Activated naive CD4-positive, alpha-beta T cell treated with anti-CD3 and anti-CD28 coated beads, Interleukin-2, amount 50 U/mL, for 72 hours (primary cell): ENCODE results near the gene GNB1L. TPM values are rescaled to one million over a fixed set of nuclear protein-coding genes. Genes with fewer than 3 reads are reported as not detected.

Source experiments
- ATAC-seq, 2 donors: fragments of 150-1000 bp; cut with Tn5 transposase; 2 replicates each; pipeline ENCODE4 v1.10.0; 2021; ENCODE audit warnings: mild to moderate bottlenecking in 2 of 2, moderate library complexity in 2 of 2
- DNase-seq, 2 donors: peaks; one replicate each; pipeline ENCODE4 v3.0.0; 2021 to 2022; ENCODE audit warnings: low spot score in 2 of 2
- H3K27ac Mint-ChIP-seq, 2 donors: one replicate each; pipeline ENCODE4 v1.8.0; 2022; ENCODE audit warnings: mild to moderate bottlenecking in 2 of 2, mixed read lengths in 2 of 2
- H3K36me3 Mint-ChIP-seq, 2 donors: one replicate each; pipeline ENCODE4 v1.8.0; 2022; ENCODE audit warnings: mixed read lengths in 2 of 2
- H3K9me3 Mint-ChIP-seq, 2 donors: one replicate each; pipeline ENCODE4 v1.8.0; 2022; ENCODE audit warnings: mixed read lengths in 2 of 2
- total RNA-seq, 2 donors: library from RNA; stranded (reverse); gene quantifications; one replicate each; pipeline ENCODE4 v1.2.3, GENCODE V29; 2022

GNB1L gene
- total RNA-seq, 2 donors from 2014 or later = 9.6 to 13.4 TPM

DNA sequence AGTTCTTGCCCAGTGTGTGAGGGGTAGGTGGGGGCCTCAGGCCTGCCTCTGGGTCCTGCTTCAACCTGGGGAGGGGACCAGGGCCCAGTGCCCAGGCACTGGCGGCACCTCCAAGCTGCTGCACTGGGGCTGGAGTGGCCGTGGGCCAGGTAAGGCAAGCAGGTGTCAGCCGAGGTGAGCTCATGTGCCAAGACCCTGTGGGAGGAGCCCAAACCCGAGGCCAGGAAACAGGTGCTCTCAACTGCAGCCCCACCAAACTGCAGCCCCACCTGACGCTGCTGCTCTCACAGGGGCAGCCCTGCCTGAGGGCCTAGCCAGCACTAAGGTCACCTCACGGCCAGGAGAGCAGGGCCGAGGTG lies 18.1 kb upstream of the GNB1L start:
- DNase-seq (peak in 1 of 2 donors; percentile 44), ATAC-seq (no peak)
- H3K9me3 Mint-ChIP-seq = no peaks in the 10 kb centered on the region
- H3K36me3 Mint-ChIP-seq = no peaks in the 10 kb centered on the region
- H3K27ac Mint-ChIP-seq = no peak overlapping the region

DNA sequence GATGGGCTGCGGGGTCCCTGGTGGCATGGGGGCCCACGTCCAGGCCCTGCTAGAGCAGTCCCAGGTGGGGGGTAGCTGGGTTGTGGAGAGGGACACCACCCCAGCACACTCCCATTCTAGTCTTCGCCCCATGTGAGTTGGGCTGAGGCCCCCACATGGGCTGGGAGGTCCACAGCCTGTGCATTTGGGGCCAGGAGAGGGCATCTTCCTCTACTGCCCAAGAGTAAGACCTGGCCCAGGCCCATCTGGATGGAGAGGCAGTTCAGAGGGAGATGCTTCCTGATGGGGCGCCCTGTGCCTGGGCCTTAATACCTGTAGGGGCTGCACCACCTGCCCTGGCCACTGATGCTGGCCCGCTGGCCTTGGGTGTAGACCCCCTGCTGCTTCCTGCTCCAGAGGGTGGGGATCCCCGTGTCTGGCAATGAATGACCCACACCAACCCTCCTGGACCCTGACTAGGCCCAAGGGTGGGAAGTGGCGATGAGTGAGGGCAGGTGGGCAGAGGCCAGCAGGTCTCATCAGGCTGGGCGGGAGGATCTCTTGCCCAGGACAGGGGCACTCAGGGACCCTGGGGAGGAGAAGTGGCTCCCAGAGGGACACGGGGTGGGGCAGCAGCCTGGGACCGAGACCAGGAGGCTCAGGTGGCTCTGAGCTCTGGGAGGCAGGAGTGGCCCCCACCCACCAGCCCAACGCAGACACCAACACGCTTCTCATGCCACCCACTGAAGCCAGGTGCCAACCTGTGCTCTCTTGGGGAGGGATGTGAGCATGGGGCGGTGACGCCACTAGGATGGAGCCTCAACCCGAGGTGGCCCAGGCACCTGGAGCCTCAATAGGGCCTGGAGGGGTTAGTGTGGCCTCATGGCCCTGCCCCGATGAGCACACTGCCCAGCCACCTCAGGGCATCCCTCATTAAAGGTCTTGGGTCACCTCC lies 17.4 kb upstream of the GNB1L start:
- peak in 1 of 2 donors; percentile 37 for DNase-seq
- Mint-ChIP-seq H3K36me3 (no peaks in the 10 kb centered on the region), H3K9me3 (no peaks in the 10 kb centered on the region), H3K27ac (no peak overlapping the region)
- no peak for ATAC-seq

DNA sequence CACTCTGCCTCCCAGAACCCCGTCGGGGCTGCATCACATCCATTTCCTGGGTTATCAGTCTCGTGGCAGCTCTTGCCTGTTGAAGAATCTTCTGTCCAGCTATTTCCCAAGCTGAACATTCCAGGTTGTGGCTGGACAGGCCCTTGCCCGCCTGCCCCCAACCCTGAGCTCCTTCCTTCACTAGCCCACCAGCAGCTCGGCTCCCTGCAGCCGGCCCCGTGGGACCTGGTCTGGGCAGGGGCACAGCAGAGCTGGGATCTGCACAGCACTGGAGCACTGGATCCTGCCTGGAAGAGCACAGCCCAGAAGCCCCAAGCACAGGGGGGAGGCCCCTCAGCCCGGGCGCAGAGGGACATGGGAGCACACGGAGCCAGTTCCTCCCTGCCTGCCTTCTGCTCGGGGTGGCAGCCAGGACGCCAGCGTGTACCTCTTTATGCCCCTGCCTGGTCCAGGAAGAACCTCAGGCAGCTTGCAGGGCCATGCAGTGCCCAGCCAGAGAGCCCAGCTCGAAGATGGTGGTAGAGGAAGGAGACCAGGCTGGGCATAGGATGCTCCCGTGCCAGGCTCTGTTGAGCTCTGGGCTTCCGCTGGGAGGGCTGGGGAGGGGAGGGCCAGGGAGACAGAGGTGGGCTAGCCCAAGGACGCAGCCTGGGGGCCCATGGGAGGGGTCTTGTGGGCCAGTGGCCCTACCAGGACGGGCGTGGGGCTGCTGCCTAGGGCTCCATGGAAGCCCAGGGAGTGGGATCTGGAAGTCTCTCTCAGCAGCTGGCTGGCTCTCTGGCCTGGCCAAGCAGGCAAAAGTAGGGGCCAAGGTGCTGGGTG lies 16.6 kb upstream of the GNB1L start:
- no peaks in the 10 kb centered on the region for H3K9me3 Mint-ChIP-seq
- ATAC-seq (no peak), DNase-seq (peak in 1 of 2 donors; percentile 55)
- no peak overlapping the region for H3K27ac Mint-ChIP-seq
- no peaks in the 10 kb centered on the region for H3K36me3 Mint-ChIP-seq

DNA sequence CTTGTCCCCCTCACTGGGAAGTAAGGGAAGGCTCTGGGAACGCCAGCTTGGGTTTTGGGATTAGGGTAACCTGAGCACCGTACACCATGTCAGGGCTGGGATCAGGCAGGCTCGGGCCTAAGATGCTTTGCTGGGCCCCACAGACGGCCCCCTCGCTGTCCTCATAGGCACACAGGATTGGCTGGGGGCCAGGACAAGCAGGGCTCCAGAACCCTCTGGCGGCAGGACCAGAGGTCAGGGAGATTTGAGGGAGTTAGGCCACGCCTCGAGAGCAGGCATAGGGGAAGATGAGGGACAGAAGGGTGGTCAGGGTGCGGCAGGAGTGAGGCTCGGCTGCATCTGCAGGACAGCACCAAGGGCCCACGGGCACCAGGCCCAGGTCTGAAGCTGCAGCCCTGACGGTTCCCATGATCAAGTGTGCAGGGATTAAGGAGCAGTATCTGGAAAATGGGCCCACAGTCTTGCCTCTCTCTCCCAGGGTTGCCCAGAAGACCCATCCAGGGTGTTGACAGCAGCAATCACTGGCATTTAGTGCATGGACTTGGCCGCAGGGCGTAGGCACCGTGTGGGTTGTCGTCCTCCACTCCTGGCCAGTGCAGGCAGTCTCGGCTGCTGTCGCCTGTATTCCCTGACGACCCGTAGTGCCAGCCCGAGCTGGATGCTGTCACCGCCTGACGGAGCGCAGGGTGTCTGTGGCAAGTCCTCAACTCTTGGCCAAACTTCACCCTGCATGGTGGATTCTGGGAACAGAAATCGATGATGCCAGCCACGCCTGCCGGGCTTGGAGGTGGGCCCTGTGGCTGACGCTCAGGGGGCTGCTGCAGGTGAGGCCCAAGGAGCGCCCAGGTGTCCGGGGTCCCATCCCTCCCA lies 15.7 kb upstream of the GNB1L start:
- Mint-ChIP-seq H3K36me3 (no peaks in the 10 kb centered on the region), H3K27ac (no peak overlapping the region), H3K9me3 (no peaks in the 10 kb centered on the region)
- DNase-seq (peak in 1 of 2 donors; percentile 46), ATAC-seq (no peak)

DNA sequence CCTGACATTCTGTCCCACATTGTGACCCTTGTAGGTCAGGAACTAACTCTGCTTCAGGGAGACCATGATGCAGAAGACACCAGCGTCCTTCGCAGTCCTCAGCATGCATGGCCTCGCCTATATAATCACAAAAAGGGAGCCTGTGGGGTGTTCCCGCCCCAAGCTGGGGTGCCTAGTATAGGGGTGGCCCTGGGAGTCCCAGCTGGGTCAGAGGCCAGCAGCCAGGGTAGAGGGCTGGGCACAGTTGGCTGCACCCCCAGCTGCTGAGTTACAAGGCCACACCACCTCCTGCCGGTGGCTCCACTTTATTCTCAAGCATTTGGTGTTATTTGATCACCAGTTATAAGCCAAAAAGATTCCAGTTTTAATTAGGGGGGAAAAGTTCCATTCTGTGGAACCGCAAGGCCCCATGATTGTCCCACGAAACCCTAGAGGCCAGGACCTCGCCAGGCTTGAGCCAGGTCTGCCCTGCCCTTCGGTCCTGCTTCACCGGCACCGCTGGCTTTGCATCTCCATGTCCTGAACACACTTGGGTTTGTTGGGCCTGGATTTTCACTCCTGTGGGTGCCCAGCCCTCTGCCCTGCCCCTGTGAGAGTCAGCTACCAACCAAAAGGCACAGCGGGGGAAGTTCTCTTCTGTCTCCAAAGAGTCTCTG lies 15.0 kb upstream of the GNB1L start:
- Mint-ChIP-seq H3K27ac (no peak overlapping the region), H3K9me3 (no peaks in the 10 kb centered on the region), H3K36me3 (no peaks in the 10 kb centered on the region)
- DNase-seq (peak in 1 of 2 donors; percentile 37), ATAC-seq (no peak)

DNA sequence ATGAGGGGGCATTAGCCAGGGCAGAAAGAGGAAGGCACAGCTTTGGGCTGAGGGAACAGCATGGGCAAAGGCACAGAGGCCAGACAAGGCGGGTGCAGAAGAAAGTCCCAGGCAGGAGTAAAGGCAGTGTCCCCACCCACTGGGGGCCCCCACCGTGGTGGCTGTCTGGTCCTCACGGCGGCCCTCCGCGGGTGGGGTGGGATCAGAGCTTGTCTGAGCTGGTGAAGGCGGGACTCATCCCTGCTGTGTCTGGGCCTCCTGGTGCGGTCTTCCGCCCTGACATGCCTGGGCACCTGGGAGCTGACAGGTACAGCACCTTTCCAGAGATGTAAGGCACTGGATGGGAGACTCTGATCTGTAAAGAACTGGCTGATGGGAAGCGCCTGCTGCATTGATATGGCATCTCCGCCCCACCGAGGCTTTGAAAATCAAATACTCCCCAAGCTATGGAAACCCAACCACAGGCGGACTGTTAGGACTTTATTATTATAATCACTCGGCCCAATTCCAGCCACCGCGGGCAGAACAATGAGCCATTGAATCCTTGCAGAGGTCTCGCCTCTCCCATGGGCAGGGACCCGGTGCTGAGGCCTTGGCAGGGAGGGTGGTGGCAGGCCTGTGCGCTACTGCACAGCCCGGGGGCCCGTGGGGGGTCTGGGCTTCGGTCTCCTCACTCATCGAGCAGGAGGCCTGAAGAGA lies 14.2 kb upstream of the GNB1L start:
- H3K9me3 Mint-ChIP-seq = no peaks in the 10 kb centered on the region
- no peaks in the 10 kb centered on the region for H3K36me3 Mint-ChIP-seq
- no peak for ATAC-seq
- peak overlapping the region in 1 of 2 donors; percentile 39 for H3K27ac Mint-ChIP-seq
- peak in 1 of 2 donors; percentile 38 for DNase-seq

DNA sequence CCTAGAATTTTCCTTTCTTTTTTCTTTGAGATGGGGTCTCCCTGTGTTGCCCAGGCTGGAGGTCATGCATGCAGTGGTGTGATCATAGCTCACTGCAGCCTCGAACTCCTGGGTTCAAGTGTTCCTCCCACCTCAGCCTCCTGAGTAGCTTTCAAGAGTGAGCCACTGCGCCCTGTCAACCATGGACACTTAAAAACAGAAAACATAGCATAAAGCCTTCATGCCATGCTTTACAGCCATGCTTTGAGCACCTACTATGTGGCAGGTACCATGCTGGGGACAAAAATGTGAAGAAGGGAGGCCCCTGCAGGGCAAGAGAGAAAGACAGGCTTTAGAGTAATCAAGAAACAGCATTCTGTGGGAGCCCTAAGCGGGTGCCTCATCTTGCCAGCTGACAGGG lies 13.7 kb upstream of the GNB1L start:
- ATAC-seq (no peak), DNase-seq (no peak)
- no peaks in the 10 kb centered on the region for H3K9me3 Mint-ChIP-seq
- peak overlapping the region; percentile 39 for H3K27ac Mint-ChIP-seq
- no peaks in the 10 kb centered on the region for H3K36me3 Mint-ChIP-seq

DNA sequence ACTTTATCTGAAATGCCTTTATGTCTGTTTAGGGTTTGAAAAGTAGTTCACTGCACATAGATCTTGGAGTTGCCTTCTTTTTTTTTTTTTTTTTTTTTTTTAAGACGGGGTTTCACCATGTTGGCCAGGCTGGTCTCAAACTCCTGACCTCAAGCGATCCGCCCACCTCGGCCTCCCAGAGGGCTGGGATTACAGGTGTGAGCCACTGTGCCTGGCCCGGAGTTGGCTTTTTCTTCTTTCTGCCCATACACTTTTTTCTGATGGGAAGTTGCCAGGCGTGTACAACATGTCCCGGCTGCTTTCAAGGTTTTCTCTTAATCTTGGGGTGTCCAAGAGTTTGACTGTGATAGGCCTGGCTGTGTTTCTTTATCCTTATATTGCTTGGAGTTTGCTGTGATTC lies 12.9 kb upstream of the GNB1L start:
- Mint-ChIP-seq H3K9me3 (no peaks in the 10 kb centered on the region), H3K36me3 (no peaks in the 10 kb centered on the region), H3K27ac (peak overlapping the region; percentile 39)
- DNase-seq (no peak), ATAC-seq (no peak)

DNA sequence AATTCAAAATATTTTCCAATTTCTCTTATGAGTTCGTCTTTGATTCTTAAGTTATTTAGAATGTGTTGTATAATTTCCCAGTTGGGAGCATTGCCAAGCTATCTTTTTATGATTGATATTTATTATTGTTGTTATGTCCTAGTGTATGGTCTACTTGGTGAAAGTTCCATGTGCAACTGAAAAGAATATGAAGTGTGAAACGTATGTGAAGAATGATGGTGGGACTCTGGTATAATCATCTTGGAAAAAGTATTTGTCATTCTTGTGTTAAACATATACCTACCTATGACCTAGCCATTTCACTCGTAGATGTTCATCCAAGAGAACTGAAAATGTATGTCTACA lies 12.0 kb upstream of the GNB1L start:
- no peaks in the 10 kb centered on the region for H3K9me3 Mint-ChIP-seq
- ATAC-seq (no peak), DNase-seq (no peak)
- no peaks in the 10 kb centered on the region for H3K36me3 Mint-ChIP-seq
- no peak overlapping the region for H3K27ac Mint-ChIP-seq

DNA sequence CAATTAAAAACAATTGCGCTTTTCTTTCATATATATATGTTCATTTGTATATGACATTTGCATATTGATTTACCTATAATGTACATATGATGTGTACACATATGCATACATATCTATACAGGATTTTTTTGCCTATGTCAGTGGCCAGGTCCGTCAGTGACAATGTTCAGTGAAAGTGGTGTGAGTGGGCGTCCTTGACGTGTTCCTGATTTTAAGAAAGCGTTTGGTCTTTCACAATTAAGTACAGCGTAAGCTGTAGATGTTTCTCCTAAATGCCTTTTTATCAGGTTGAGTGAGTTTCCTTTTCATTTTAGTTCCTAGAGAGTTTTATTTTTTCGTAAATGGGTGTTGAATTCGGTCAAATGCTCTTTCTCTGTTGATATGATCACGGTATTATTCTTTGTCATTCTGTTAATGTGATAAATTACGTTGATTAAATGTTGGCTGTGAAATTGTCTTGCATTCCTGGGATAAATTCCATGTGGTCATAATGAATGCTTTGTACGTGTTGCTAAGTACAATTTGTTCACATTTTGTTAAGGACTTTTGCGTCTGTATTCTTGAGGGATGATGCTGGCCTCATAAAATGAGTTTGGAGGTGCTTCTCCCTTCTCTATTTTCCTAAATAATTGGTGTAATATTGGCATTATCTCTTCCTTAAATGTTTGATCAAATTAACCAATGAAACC lies 10.6 kb upstream of the GNB1L start:
- Mint-ChIP-seq H3K27ac (no peak overlapping the region), H3K9me3 (no peaks in the 10 kb centered on the region), H3K36me3 (no peaks in the 10 kb centered on the region)
- no peak for DNase-seq
- no peak for ATAC-seq

DNA sequence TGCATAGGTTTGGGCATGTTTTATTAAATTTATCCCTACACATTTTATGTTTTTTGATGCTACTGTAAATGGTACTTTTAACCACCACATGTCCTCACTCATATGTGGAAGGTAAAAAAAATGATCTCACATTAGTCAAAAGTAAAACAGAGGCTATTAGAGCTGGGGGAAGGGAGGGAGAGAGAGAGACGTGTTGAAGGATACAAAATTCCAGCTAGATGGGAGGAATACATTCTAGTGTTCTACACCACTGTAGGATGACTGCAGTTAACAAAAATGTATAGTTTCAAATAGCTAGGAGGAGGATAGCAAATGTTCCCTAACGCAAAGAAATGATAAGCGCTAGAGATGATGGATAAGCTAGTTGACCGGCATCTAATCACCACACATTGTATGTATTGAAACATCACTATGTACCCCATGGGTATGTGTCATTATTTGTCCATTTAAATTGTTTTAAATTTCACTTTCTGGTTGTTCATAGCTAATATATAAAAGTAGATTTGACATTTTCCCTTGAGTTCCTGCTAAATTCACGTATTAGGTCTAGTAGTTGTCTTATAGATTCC lies 9.9 kb upstream of the GNB1L start:
- no peak overlapping the region for H3K27ac Mint-ChIP-seq

DNA sequence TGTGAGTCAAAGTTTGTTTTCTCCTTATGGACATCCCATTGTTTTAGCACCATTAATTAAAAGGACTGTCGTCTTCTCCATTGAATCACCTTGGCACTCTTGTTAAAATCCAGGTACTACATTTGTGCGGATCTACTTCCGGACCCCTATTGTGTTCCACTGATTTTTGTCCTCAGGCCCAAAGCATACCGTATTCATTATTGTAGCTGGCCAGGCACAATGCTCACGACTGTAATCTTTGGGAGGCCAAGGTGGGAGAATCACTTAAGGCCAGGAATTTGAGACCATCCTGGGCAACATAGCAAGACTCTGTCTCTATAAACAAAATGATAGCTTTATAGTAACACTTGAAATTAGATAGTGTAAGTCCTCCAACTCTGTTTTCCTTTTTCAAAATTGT lies 8.9 kb upstream of the GNB1L start:
- H3K27ac Mint-ChIP-seq = no peak overlapping the region
- no peak for ATAC-seq
- no peaks in the 10 kb centered on the region for H3K9me3 Mint-ChIP-seq
- DNase-seq = no peak
- no peaks in the 10 kb centered on the region for H3K36me3 Mint-ChIP-seq

More for the DNA sequence above, 9.9 kb upstream of the GNB1L start:
- DNase-seq (no peak), ATAC-seq (no peak)
- H3K9me3 Mint-ChIP-seq = no peaks in the 10 kb centered on the region
- H3K36me3 Mint-ChIP-seq = no peaks in the 10 kb centered on the region

DNA sequence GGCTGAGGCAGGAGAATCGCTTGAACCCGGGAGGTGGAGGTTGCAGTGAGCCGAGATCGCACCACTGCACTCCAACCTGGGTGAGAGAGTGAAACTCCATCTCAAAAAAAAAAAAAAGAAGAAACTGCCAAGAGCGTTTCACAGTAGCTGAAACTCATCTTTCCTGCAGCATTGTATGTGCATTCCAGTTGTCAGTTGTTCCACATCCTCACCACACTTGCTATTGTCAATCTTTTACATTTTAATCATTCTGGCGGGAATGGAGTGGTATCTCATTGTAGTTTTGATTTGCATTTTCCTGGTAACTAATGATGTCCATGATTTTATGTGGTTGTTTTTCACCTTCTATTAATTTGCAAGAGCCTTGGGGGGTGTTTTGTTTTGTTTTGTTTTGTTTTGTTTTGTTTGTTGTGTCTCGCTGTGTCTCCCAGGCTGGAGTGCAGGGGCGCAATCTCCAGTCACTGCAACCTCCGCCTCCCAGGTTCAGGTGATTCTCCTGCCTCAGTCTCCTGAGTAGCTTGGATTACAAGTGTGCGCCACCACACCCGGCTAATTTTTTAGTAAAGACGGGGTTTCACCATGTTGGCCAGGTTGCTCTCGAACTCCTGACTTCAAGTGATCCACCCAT lies 8.1 kb upstream of the GNB1L start:
- no peak for ATAC-seq
- no peaks in the 10 kb centered on the region for H3K9me3 Mint-ChIP-seq
- peaks cover 0 to under 1% of the 10 kb centered on the region in 2 donors for H3K36me3 Mint-ChIP-seq
- DNase-seq = no peak
- H3K27ac Mint-ChIP-seq = no peak overlapping the region

DNA sequence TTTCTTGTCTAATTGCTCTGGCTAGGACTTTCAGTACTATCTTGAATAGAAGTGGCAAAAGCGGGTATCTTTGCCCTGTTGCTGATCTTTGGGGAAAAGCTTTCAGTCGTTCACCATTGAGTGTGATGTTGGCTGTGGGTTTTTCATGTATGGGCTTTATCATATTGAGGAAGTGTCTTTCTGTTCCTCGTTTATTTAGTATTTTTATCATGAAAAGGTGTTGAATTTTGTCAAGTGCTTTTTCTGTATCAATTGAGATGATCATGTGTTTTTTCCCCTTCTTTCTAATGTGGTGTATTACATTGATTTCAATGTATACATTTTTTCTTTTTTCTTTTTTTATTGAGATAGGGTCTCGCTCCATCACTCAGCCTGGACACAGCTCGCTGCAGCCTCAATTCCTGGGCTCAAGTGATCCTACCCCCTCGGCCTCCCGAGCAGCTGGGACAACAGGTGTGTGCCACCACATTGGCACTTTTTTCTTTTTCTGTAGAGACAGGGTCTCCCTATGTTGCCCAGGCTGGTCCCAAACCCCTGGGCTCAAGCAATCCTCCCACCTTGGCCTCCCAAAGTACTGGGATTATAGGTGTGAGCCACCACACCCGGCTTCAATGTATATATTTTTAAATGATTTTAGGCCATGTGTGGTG lies 5.3 kb upstream of the GNB1L start:
- Mint-ChIP-seq H3K36me3 (peaks cover 0 to 9% of the 10 kb centered on the region in 2 donors), H3K9me3 (no peaks in the 10 kb centered on the region), H3K27ac (no peak overlapping the region)
- ATAC-seq (no peak), DNase-seq (no peak)
